IMR-90 (cell line): ENCODE results near the gene ZMIZ2. TPM values are rescaled to one million over a fixed set of nuclear protein-coding genes. Genes with fewer than 3 reads are reported as not detected.

Source experiments
- ATAC-seq: fragments of 200-7000 bp; cut with Tn5 transposase; 2 replicates; pipeline ENCODE4 v1.9.1; 2020; ENCODE audit warnings: low read depth, mild to moderate bottlenecking, moderate library complexity
- BruUV-seq: library from RNA; stranded (reverse); fragments of 400-500 nt; replicated peaks from 2 replicates; lab custom pipeline; 2021; lab: Mats Ljungman, UMichigan
- CTCF ChIA-PET: fragments of 300-600 bp; formaldehyde crosslinking; extraction: SDS; loops from one replicate; lab custom pipeline; 2021; ENCODE audit warnings: antibody characterized with exemption; lab: Yijun Ruan, JAX
- POLR2A ChIA-PET: fragments of 300-600 bp; sonication (Branson Sonifier 250); formaldehyde crosslinking; loops from one replicate; lab custom pipeline; 2022; ENCODE audit warnings: antibody characterized with exemption; ENCODE audit not compliant: unreplicated experiment; lab: Charles Lee
- DNase-seq: peaks from one replicate; pipeline ENCODE4 v3.0.0; 2013
- H2AFZ ChIP-seq: replicated peaks from 2 replicates; pipeline ENCODE3; 2013; ENCODE audit warnings: low read length, mild to moderate bottlenecking; ENCODE audit not compliant: poor library complexity
- H2AK5ac ChIP-seq: 2 replicates; pipeline ENCODE4 v1.6.1; 2013; ENCODE audit warnings: low read depth, low read length, inconsistent platforms
- H2AK9ac ChIP-seq: replicated peaks from 2 replicates; pipeline ENCODE3; 2013; ENCODE audit warnings: mild to moderate bottlenecking, low read depth, low read length, moderate library complexity; ENCODE audit not compliant: poor library complexity
- H2BK120ac ChIP-seq: 2 replicates; pipeline ENCODE4 v1.6.1; 2013; ENCODE audit warnings: low read depth, low read length, inconsistent platforms
- H2BK15ac ChIP-seq: 3 replicates; pipeline ENCODE4 v1.6.1; 2013; ENCODE audit warnings: low read depth, low read length, inconsistent platforms
- H2BK20ac ChIP-seq: 2 replicates; pipeline ENCODE4 v1.6.1; 2013; ENCODE audit warnings: low read depth, mild to moderate bottlenecking, inconsistent platforms, low read length, moderate library complexity
- H2BK5ac ChIP-seq: 2 replicates; pipeline ENCODE4 v1.6.1; 2013; ENCODE audit warnings: mild to moderate bottlenecking, low read depth, low read length, inconsistent platforms; ENCODE audit not compliant: poor library complexity, severe bottlenecking
- H3K14ac ChIP-seq: replicated peaks from 2 replicates; pipeline ENCODE4 v1.6.1; 2013; ENCODE audit warnings: low read depth, low read length, inconsistent platforms
- H3K18ac ChIP-seq: 2 replicates; pipeline ENCODE4 v1.6.1; 2013; ENCODE audit warnings: low read depth, low read length, control low read depth
- H3K23ac ChIP-seq: 2 replicates; pipeline ENCODE4 v1.6.1; 2013; ENCODE audit warnings: low read depth, low read length, inconsistent platforms
- H3K27ac ChIP-seq: 2 replicates; pipeline ENCODE4 v1.5.1; 2013; ENCODE audit warnings: mild to moderate bottlenecking, control low read depth, low read length; ENCODE audit not compliant: insufficient read depth
- H3K27me3 ChIP-seq: 2 replicates; pipeline ENCODE4 v1.6.1; 2013; ENCODE audit warnings: low read length; ENCODE audit not compliant: control insufficient read depth, insufficient read depth
- H3K36me3 ChIP-seq: 2 replicates; pipeline ENCODE4 v1.6.1; 2013; ENCODE audit warnings: low read length, mixed read lengths; ENCODE audit not compliant: control insufficient read depth, insufficient read depth
- H3K4ac ChIP-seq: 2 replicates; pipeline ENCODE4 v1.6.1; 2013; ENCODE audit warnings: low read depth, low read length, inconsistent platforms
- H3K4me1 ChIP-seq: 2 replicates; pipeline ENCODE4 v1.6.1; 2013; ENCODE audit warnings: low read length, mixed read lengths; ENCODE audit not compliant: control insufficient read depth, insufficient read depth
- H3K4me2 ChIP-seq: 2 replicates; pipeline ENCODE4 v1.6.1; 2013; ENCODE audit warnings: low read depth, mild to moderate bottlenecking, control low read depth, low read length, moderate library complexity
- H3K4me3 ChIP-seq: 2 replicates; pipeline ENCODE4 v1.5.1; 2013; ENCODE audit warnings: low read depth, mild to moderate bottlenecking, control low read depth, low read length, moderate library complexity; ENCODE audit not compliant: insufficient read depth
- H3K56ac ChIP-seq: 2 replicates; pipeline ENCODE4 v1.6.1; 2013; ENCODE audit warnings: low read length, inconsistent platforms; ENCODE audit not compliant: insufficient read depth; ENCODE audit errors: extremely low read depth
- H3K79me1 ChIP-seq, 2 experiments: 2 replicates each; pipeline ENCODE4 v1.6.1; 2013; ENCODE audit warnings: low read length in 2 of 2, inconsistent platforms in 1 of 2, low read depth in 1 of 2
- H3K9ac ChIP-seq: 2 replicates; pipeline ENCODE4 v1.6.1; 2013; ENCODE audit warnings: low read depth, low read length, control low read depth
- H3K9me1 ChIP-seq: 2 replicates; pipeline ENCODE4 v1.6.1; 2013; ENCODE audit warnings: low read length, inconsistent platforms; ENCODE audit not compliant: insufficient read depth
- H3K9me3 ChIP-seq: 2 replicates; pipeline ENCODE4 v1.6.1; 2013; ENCODE audit warnings: low read length; ENCODE audit not compliant: control insufficient read depth, insufficient read depth
- H4K20me1 ChIP-seq: 2 replicates; pipeline ENCODE4 v1.6.1; 2013; ENCODE audit warnings: low read length, inconsistent platforms; ENCODE audit not compliant: insufficient read depth
- H4K5ac ChIP-seq: 2 replicates; pipeline ENCODE4 v1.6.1; 2013; ENCODE audit warnings: mild to moderate bottlenecking, low read depth, low read length, control low read depth
- H4K8ac ChIP-seq, 2 experiments: 2 replicates each; pipeline ENCODE4 v1.6.1; 2013; ENCODE audit warnings: low read depth in 2 of 2, low read length in 2 of 2, control low read depth in 1 of 2, inconsistent platforms in 1 of 2
- H4K91ac ChIP-seq: 2 replicates; pipeline ENCODE4 v1.6.1; 2013; ENCODE audit warnings: low read depth, low read length, inconsistent platforms; ENCODE audit not compliant: insufficient read depth
- BHLHE40 ChIP-seq: fragments of 150-350 bp; IDR thresholded peaks from 2 replicates; pipeline ENCODE4 v1.6.1; 2016; ENCODE audit warnings: mild to moderate bottlenecking, low read depth, low read length
- CEBPB ChIP-seq: IDR thresholded peaks from 2 replicates; pipeline ENCODE4 v1.6.1; 2012; ENCODE audit warnings: low read depth, low read length, improper control_type of control experiment
- CHD1 ChIP-seq: IDR thresholded peaks from 2 replicates; pipeline ENCODE4 v1.6.1; 2012; ENCODE audit warnings: low read depth, low read length, improper control_type of control experiment
- ELK1 ChIP-seq: fragments of 150-350 bp; IDR thresholded peaks from 2 replicates; pipeline ENCODE4 v1.6.1; 2016; ENCODE audit warnings: low read depth, mild to moderate bottlenecking, low read length, moderate library complexity, borderline replicate concordance
- FOS ChIP-seq: fragments of 150-350 bp; IDR thresholded peaks from 2 replicates; pipeline ENCODE4 v1.6.1; 2016; ENCODE audit warnings: low read depth, low read length
- MAFK ChIP-seq: IDR thresholded peaks from 2 replicates; pipeline ENCODE4 v1.6.1; 2012; ENCODE audit warnings: low read depth, low read length, improper control_type of control experiment
- MAZ ChIP-seq: IDR thresholded peaks from 2 replicates; pipeline ENCODE4 v1.6.1; 2012; ENCODE audit warnings: low read depth, mild to moderate bottlenecking, low read length, improper control_type of control experiment, moderate library complexity, borderline replicate concordance
- MXI1 ChIP-seq: IDR thresholded peaks from 2 replicates; pipeline ENCODE4 v1.6.1; 2012; ENCODE audit warnings: low read depth, mild to moderate bottlenecking, low read length, moderate library complexity, borderline replicate concordance
- NFE2L2 ChIP-seq: fragments of 150-350 bp; IDR thresholded peaks from 2 replicates; pipeline ENCODE4 v1.6.1; 2016; ENCODE audit warnings: low read depth, mild to moderate bottlenecking, low read length
- POLR2A ChIP-seq: IDR thresholded peaks from 2 replicates; pipeline ENCODE4 v1.6.1; 2012; ENCODE audit warnings: mild to moderate bottlenecking, low read depth, low read length
- RAD21 ChIP-seq: IDR thresholded peaks from 2 replicates; pipeline ENCODE4 v1.6.1; 2012; ENCODE audit warnings: low read length, improper control_type of control experiment
- RCOR1 ChIP-seq: IDR thresholded peaks from 2 replicates; pipeline ENCODE4 v1.6.1; 2012; ENCODE audit warnings: mild to moderate bottlenecking, low read length, improper control_type of control experiment; ENCODE audit not compliant: insufficient replicate concordance
- RFX5 ChIP-seq: IDR thresholded peaks from 2 replicates; pipeline ENCODE4 v1.8.0; 2012; ENCODE audit warnings: low read depth, mild to moderate bottlenecking, low read length, moderate library complexity
- SMC3 ChIP-seq: fragments of 150-350 bp; IDR thresholded peaks from 2 replicates; pipeline ENCODE4 v1.6.1; 2016; ENCODE audit warnings: low read depth, mild to moderate bottlenecking, antibody characterized with exemption, low read length, moderate library complexity
- USF2 ChIP-seq: fragments of 150-350 bp; IDR thresholded peaks from 2 replicates; pipeline ENCODE4 v1.6.1; 2017; ENCODE audit warnings: mild to moderate bottlenecking, antibody characterized with exemption, low read length, low read depth
- WGBS, 2 experiments: methylation state at CpG; one replicate each; pipeline versions ENCODE4 v1.1.5 to v1.1.7; 2013; ENCODE audit warnings: missing lambda C conversion rate in 2 of 2; ENCODE audit not compliant: insufficient read length in 1 of 2; ENCODE audit errors: extremely low coverage in 2 of 2; 5-methylcytosine and 5-hydroxymethylcytosine counted together
- dilution Hi-C: fragments of 300-500 bp; cut with HindIII; formaldehyde crosslinking; loops from one replicate; pipeline ENCODE4 v1.14.3; 2018; ENCODE audit warnings: low sequenced_read_pairs; ENCODE audit not compliant: unreplicated experiment
- in situ Hi-C: fragments of 300-500 bp; cut with MboI; formaldehyde crosslinking; loops from 3 replicates; pipeline ENCODE4 v1.14.3; 2019; ENCODE audit warnings: low sequenced_read_pairs, inconsistent platforms, mixed read lengths
- intact Hi-C: fragments of 100-400 bp; cut with micrococcal nuclease; formaldehyde crosslinking; loops from 2 replicates; pipeline ENCODE4 v1.10.0; 2022
- polyA plus RNA-seq, 3 experiments: library from polyadenylated mRNA; depleted of rRNA; stranded (reverse); fragments of >200 nt; gene quantifications; 2 replicates each; pipeline ENCODE4 v1.2.3, GENCODE V29; 2012; ENCODE audit warnings: low replicate concordance in 1 of 3
- total RNA-seq: library from RNA; depleted of rRNA; stranded (reverse); fragments of >200 nt; gene quantifications from 2 replicates; pipeline ENCODE4 v1.2.3, GENCODE V29; 2012

The ZMIZ2 gene
- total and polyA plus RNA-seq, 2 of the 4 experiments (the other 2 are of a cell fraction): 3.0 to 24.0 TPM

- Histone ChIP-seq H2AK5ac (no peak overlapping the region), H3K9me1 (peaks cover 15% of the 10 kb centered on the region), H3K23ac (peak overlapping the region; percentile 23; the same call in 1 of the 2 replicates), H4K5ac (no peak overlapping the region), H4K8ac (no peak overlapping the region), H3K79me1 (peaks cover 13 to 58% of the 10 kb centered on the region in 2 experiments; a peak in 3 of 4 replicates), H3K4ac (no peak overlapping the region), H2BK5ac (no peak overlapping the region), H2BK15ac (no peak overlapping the region), H3K4me3 (peak overlapping the region; percentile 17; the same call in 1 of the 2 replicates), H3K9ac (peak overlapping the region; percentile 23; the same call in 1 of the 2 replicates), H2AFZ (no peak overlapping the region), H2BK20ac (no peak overlapping the region), H3K9me3 (no peaks in the 10 kb centered on the region), H3K36me3 (peaks cover 38% of the 10 kb centered on the region), H4K20me1 (peaks cover 64% of the 10 kb centered on the region), H3K56ac (no peak overlapping the region; the same call in 1 of the 2 replicates), H2BK120ac (no peak overlapping the region), H3K4me1 (peaks cover 2% of the 10 kb centered on the region; the same call in 1 of the 2 replicates), H3K14ac (0 out of 2 replicates have a peak overlapping the region, but pooled peaks have one; percentile 31), H3K27me3 (no peaks in the 10 kb centered on the region), H2AK9ac (no peak overlapping the region), H3K27ac (no peak overlapping the region), H4K91ac (no peak overlapping the region), H3K18ac (no peak overlapping the region), H3K4me2 (peak overlapping the region; percentile 74)
- POLR2A ChIA-PET: interaction anchor here (1.1 kb wide), 1 partner anchor 47 kb away, joined by 3 read pairs; no protein-coding TSS in a partner anchor
- in situ Hi-C loops (no loop called here), dilution Hi-C loops (no loop called here), intact Hi-C loops (loop anchor here (5.0 kb wide), 2 partner anchors 124 to 339 kb away; no protein-coding TSS in a partner anchor)
- CTCF ChIA-PET: interaction anchor here (0.6 to 0.8 kb wide), 3 partner anchors 45 to 210 kb away, joined by 4 to 7 read pairs (median 5); no protein-coding TSS in a partner anchor
- DNase-seq (no peak), ATAC-seq (no peak)
- WGBS, 2 experiments: 0% methylated on average over 1 of the region's 2 CpGs; no CpG with 5 or more reads in 1 of the 2 experiments
- BruUV-seq: no TSS peak
- no peak for TF ChIP-seq MAZ
- TF ChIP-seq POLR2A: no peak
- no peak for TF ChIP-seq RCOR1
- TF ChIP-seq MAFK: no peak
- TF ChIP-seq NFE2L2: no peak
- TF ChIP-seq CHD1: no peak
- no peak for TF ChIP-seq RFX5
- TF ChIP-seq RAD21: no peak
- TF ChIP-seq MXI1: no peak
- no peak for TF ChIP-seq FOS
- TF ChIP-seq ELK1: no peak
- TF ChIP-seq SMC3: no peak
- no peak for TF ChIP-seq USF2
- TF ChIP-seq BHLHE40: no peak
- TF ChIP-seq CEBPB: no peak
Observed at GRCh38 chr7:44798649-44799305, 50.1 kb downstream of the ZMIZ2 start.
